ENCODE measurements around the gene TPH1. TPM values are rescaled to one million over a fixed set of nuclear protein-coding genes. Genes with fewer than 3 reads are reported as not detected.

TPH1 gene
- total RNA-seq, 1 donor from 2014 or later: 5.0 TPM

GRCh38 chr11:18036456-18036855 lies 9.6 kb downstream of the TPH1 start:
- Mint-ChIP-seq H3K9me3 (ENCODE audit: low read depth) (no peaks in the 10 kb centered on the region), H3K27ac (ENCODE audit: unreplicated experiment) (no peak overlapping the region), H3K36me3 (ENCODE audit: low read depth) (peaks cover 2% of the 10 kb centered on the region), H3K4me1 (ENCODE audit: low read depth) (no peaks in the 10 kb centered on the region), H3K4me3 (ENCODE audit: unreplicated experiment) (no peak overlapping the region), H3K27me3 (ENCODE audit: low read depth) (peaks cover 4% of the 10 kb centered on the region)
- no peak for DNase-seq (ENCODE audit: low spot score)
- TF ChIP-seq, protein P1, sequence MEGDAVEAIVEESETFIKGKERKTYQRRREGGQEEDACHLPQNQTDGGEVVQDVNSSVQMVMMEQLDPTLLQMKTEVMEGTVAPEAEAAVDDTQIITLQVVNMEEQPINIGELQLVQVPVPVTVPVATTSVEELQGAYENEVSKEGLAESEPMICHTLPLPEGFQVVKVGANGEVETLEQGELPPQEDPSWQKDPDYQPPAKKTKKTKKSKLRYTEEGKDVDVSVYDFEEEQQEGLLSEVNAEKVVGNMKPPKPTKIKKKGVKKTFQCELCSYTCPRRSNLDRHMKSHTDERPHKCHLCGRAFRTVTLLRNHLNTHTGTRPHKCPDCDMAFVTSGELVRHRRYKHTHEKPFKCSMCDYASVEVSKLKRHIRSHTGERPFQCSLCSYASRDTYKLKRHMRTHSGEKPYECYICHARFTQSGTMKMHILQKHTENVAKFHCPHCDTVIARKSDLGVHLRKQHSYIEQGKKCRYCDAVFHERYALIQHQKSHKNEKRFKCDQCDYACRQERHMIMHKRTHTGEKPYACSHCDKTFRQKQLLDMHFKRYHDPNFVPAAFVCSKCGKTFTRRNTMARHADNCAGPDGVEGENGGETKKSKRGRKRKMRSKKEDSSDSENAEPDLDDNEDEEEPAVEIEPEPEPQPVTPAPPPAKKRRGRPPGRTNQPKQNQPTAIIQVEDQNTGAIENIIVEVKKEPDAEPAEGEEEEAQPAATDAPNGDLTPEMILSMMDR (IDR thresholded peaks at IDR 0.05): no peak

DNA sequence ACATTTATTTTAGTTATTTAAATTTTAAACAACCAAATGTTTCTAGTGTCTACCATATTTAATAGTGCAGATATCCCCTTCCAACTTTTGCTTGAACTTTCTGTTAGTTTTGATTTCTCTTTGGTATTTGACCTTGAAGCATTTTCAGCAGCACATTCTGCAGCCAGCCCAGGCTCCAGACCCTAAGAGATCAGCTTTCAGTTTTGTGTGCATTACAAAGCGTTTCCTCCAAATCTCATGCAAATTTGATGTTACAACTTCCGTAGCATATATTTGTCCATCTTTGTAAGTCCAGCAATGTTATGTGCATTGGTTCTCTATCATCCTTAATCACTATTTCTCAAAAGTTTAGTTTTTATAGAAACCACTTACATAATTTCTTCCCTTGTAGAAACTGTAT lies 18.6 kb downstream of the TPH1 start:
- H3K27ac Mint-ChIP-seq (ENCODE audit: unreplicated experiment): no peak overlapping the region
- DNase-seq (ENCODE audit: low spot score): no peak
- no peaks in the 10 kb centered on the region for H3K9me3 Mint-ChIP-seq (ENCODE audit: low read depth)
- peaks cover 6% of the 10 kb centered on the region for H3K4me1 Mint-ChIP-seq (ENCODE audit: low read depth)
- no peak overlapping the region for H3K4me3 Mint-ChIP-seq (ENCODE audit: unreplicated experiment)
- TF ChIP-seq, protein P1 (IDR thresholded peaks at IDR 0.05): no peak
- H3K27me3 Mint-ChIP-seq (ENCODE audit: low read depth): peaks cover 2% of the 10 kb centered on the region
- no peaks in the 10 kb centered on the region for H3K36me3 Mint-ChIP-seq (ENCODE audit: low read depth)

- H3K4me1 Mint-ChIP-seq (ENCODE audit: low read depth): peaks cover 2% of the 10 kb centered on the region
- peaks cover 2% of the 10 kb centered on the region for H3K27me3 Mint-ChIP-seq (ENCODE audit: low read depth)
- H3K4me3 Mint-ChIP-seq (ENCODE audit: unreplicated experiment): no peak overlapping the region
- H3K27ac Mint-ChIP-seq (ENCODE audit: unreplicated experiment): no peak overlapping the region
- TF ChIP-seq, protein P1 (IDR thresholded peaks at IDR 0.05): no peak
- H3K36me3 Mint-ChIP-seq (ENCODE audit: low read depth): peaks cover 2% of the 10 kb centered on the region
- H3K9me3 Mint-ChIP-seq (ENCODE audit: low read depth): no peaks in the 10 kb centered on the region
- DNase-seq (ENCODE audit: low spot score): no peak
These were observed 23.6 kb downstream of the TPH1 start for GRCh38 chr11:18022419-18022818.

DNA sequence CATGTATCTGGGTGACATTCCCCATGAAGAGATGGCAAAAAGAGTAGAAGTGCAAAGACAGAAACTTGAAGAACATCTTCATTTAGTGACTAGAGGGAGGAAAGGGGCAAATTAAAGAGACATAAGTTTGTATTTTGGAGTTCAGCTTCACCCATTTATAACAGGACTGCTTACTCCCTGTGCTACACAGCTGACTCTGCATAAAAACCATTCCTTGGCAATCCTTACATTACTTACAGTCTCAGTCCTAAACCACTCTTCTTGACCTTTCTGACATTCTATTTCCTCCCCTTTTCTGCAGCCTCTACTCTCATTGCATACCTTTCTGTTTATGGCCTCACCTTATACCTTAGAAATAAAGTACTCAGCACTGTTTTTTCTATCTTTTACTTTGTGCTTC lies 26.4 kb downstream of the TPH1 start:
- Mint-ChIP-seq H3K27ac (ENCODE audit: unreplicated experiment) (no peak overlapping the region), H3K4me1 (ENCODE audit: low read depth) (no peaks in the 10 kb centered on the region), H3K27me3 (ENCODE audit: low read depth) (no peaks in the 10 kb centered on the region), H3K9me3 (ENCODE audit: low read depth) (no peaks in the 10 kb centered on the region), H3K4me3 (ENCODE audit: unreplicated experiment) (no peak overlapping the region), H3K36me3 (ENCODE audit: low read depth) (peaks cover 2% of the 10 kb centered on the region)
- TF ChIP-seq, protein P1 (IDR thresholded peaks at IDR 0.05): no peak
- no peak for DNase-seq (ENCODE audit: low spot score)

DNA sequence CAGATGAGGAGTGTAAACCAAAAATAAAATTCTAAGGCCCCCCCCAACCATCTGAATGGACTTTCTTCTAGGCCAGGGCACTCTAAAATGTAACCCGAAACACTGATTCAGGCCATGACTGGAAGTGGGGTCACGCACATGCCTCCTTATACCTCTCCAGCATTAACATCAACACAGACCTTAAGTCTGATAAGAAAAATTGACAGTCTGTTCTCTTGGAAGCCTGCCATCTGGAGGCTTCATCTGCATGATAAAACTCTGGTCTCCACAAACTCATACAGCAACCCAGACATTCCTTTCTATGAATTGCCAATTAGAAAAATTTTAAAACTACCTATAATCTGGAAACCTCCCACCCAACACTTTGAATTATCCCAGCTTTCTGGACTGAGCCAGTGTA lies 29.3 kb downstream of the TPH1 start:
- H3K27ac Mint-ChIP-seq (ENCODE audit: unreplicated experiment): no peak overlapping the region
- TF ChIP-seq, protein P1 (IDR thresholded peaks at IDR 0.05): no peak
- H3K27me3 Mint-ChIP-seq (ENCODE audit: low read depth): no peaks in the 10 kb centered on the region
- H3K4me1 Mint-ChIP-seq (ENCODE audit: low read depth): peaks cover 15% of the 10 kb centered on the region
- no peaks in the 10 kb centered on the region for H3K36me3 Mint-ChIP-seq (ENCODE audit: low read depth)
- H3K4me3 Mint-ChIP-seq (ENCODE audit: unreplicated experiment): no peak overlapping the region
- DNase-seq (ENCODE audit: low spot score): no peak
- H3K9me3 Mint-ChIP-seq (ENCODE audit: low read depth): no peaks in the 10 kb centered on the region
